ENCODE measurements around the gene DPF3. TPM values are rescaled to one million over a fixed set of nuclear protein-coding genes. Genes with fewer than 3 reads are reported as not detected.

DPF3 gene
- total RNA-seq, 1 donor from 2014 or later = 2.9 TPM

DNA sequence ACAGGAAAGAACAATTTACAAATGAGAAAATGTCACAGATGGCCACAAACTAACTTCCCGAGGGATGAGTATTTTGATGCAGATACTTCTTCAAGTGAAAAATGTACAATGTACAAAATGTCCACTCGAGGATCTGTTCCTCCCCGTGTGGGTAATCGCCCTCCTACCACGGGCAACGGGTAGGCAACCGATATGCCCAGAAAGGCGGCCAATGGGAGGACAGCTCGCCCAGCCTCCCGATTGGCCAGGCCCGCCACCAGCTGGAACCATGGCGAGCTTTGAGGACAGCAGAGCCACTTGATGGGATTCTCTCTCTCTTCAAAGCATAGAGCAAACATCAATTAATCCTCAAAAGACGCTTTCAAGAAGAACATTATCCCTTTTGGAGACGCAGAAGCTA lies 42.3 kb downstream of the DPF3 start:
- intact Hi-C loops (cut with DNase I) = no loop called here
- DNase-seq (ENCODE audit: low spot score) (no peak), ATAC-seq (no peak)

DNA sequence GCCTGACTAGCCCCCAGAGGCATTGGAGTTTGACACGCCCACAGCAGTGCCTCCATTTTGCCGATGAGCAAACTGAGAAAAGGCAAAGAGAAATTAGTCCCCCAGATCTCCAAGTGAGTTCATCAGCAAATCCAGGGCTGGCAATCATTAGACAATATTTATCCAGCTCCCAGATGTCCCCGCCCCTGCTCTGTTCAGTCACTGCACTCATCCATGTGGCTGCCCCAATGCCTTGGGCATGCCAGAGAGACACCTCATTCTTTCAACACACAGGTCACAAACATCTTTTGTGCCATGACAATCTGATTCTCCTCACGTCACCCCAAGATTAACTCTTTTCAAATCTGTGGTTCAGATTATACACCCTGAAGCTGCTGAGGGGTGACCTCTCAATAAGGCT lies 43.5 kb downstream of the DPF3 start:
- ATAC-seq = no peak
- intact Hi-C loops (cut with DNase I) = no loop called here
- no peak for DNase-seq (ENCODE audit: low spot score)

DNA sequence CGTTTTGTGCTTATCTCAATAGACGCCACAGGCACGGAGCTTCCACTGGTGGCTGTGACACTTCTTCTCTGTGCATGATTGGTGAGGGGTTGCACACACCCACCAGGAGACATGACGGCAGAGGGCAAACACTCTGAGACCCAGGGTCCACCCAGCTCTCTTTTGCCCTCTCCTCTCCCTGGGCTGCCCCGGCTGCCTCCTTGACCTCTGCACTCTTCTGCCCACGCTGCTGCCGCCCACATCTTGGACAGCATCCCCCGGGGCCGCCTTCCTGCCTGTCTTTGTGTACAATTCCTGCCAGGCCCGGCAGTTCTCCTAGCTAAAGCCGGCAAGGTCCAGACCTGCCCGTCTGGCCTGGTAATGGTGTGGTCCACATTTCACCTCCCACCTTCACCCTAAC lies 44.7 kb downstream of the DPF3 start:
- no peak for ATAC-seq

DNA sequence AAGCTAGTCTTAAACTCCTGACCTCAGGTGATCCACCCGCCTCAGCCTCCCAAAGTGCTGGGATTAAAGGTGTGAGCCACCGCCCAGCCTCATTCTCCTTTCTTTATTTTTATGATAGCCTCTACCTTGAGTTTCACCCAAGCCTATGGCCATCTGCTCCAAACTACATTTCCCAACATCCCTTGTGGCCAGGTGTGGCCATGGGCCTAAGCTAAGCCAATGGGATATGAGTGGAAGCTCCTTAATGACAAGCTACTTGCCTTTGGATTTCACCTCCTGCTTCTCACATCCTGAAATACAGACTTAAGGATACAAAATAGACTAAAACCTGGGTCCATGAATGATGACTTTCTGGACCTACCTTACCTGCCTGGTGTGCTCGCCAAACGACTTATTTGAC lies 46.2 kb downstream of the DPF3 start:
- no peak for ATAC-seq
- DNase-seq (ENCODE audit: low spot score) = no peak
- intact Hi-C loops (cut with DNase I) = no loop called here

More for the DNA sequence above, 44.7 kb downstream of the DPF3 start:
- intact Hi-C loops (cut with DNase I) = no loop called here
- DNase-seq (ENCODE audit: low spot score) = no peak

DNA sequence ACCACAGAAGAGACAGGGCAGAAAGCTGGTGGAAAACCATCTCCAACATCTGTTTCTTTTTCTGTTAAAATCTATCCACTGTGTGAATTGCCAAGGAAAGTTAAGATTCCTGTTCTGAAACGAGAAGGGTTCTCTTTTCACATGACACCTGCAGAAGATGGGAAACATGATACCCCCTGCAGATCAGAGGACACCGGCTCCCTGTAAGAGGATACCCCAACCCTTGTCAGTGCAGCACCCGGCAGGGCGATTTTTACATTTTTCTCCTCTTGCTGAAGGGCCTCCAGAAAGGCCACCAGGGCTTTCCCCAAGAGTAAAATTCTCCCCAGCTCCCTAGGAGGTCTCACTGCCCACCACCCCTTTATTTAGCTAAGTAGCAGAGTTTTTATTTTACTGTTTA lies 48.2 kb downstream of the DPF3 start:
- intact Hi-C loops (cut with DNase I) = no loop called here
- DNase-seq (ENCODE audit: low spot score) (no peak), ATAC-seq (no peak)

DNA sequence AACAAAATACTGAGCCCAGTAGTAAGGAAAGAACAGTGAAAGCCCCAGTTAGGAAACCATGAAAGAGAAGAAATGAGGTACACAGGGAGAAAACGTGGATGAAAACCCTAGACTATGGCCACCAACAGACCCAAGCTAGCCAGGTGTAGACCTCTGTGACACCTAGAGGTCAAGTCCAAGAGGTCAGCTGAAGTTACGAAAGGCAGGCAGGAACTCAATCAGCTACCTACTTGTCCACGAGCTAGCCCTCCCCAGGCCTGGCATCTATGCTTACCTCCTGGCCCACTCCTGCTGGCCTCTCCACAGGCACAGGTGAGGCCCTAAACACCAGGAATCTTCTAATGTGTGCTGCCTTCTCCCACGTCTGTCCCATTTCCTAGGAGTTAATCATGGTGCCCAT lies 48.7 kb downstream of the DPF3 start:
- DNase-seq (ENCODE audit: low spot score) (no peak), ATAC-seq (no peak)
- intact Hi-C loops (cut with DNase I) = no loop called here

DNA sequence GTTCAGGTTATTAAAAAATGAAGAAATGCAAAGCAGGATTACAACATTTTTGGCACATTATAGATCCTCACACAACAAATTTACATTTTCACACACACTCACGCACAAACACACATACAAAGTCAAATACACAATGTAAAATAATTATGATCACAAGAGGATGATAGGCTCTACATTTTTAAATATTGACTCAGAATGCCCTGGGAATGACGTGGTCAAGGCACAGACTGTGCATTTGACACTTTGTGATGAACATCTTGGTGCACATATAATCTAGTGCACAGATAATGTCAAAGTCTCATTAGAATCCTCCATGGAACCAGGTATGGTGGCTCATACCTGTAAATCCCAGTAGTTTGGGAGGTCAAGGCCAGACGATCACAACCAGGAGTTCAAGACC lies 49.4 kb downstream of the DPF3 start:
- DNase-seq (ENCODE audit: low spot score) = no peak
- intact Hi-C loops (cut with DNase I) = no loop called here
- ATAC-seq = no peak

DNA sequence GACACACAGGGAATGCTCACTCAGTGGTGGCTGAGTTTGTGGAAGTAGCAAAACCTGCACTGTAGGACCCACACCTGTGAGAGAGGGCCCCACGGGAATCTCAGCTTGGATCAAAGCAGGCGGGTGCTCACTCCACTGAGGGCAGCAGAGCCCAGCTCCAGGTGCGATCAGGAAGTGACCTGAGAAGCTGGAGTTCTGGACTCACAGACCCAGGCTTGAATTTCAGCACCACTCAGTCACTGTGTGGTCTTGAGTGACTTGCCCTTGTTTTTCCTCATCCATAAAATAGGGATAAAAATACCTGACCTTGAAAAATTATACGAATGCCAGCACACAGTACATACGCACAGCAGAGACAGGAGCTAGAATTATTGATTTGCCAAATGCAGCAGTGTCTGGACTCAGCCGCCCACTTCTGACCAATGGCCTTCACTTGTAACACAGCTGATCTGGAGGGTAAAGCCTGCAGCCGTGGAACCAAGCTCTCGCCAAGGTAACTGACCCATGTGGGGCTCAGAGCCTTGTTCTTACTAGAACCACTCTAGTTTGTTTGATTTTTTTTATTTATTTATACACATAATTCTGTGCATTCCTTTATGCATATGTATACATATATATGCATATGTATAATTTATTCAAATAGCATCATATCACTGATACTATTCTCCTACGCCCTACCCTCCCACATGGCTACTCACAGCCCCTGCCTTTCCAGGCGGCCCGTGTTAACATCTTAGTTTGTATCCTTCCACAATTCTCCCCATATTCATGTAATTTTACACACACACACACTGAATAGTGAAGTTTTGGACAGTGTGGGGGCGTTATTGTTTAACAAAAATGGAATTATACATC lies 53.9 kb downstream of the DPF3 start:
- intact Hi-C loops (cut with DNase I) = no loop called here
- DNase-seq (ENCODE audit: low spot score) (no peak), ATAC-seq (no peak)

DNA sequence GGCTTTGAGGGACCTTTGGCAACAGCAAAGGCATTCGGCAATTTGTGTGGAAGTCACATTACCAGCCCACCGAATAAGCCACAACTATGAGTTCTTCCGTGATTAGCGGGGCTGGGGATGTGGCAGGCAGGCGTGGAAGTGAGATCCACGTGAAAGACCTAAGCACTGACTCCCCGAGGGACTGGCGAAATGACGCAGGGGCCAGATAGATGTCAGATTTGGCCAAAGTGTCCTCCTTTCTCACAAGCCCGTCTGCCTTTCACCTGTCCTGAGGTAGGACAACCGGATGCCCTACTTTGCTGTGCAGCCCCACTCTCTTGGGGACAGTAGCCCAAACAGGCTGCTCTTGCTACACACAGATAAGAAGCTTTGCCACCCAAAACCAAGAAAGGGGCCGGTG lies 54.5 kb downstream of the DPF3 start:
- intact Hi-C loops (cut with DNase I) = no loop called here
- DNase-seq (ENCODE audit: low spot score) = no peak
- no peak for ATAC-seq

DNA sequence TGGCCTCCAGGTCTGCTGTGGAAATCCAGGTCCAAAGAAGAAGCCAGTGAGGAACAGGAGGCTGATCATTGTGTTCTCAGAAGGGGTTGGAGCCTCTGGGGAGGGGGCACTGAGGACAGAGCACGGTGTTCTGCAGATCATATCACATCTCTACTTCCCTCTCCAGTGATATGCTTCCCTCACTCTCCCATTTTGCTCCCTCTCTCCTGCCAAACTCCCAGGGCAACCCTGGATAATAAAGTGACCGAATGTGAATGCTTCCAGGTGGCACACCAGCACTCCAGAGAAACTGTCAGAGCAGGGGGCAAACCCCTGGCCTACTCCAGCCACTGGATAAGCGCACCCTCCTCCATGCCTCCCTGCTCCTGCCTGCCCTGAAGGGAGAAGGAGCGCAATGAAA lies 57.8 kb downstream of the DPF3 start:
- no peak for ATAC-seq

DNA sequence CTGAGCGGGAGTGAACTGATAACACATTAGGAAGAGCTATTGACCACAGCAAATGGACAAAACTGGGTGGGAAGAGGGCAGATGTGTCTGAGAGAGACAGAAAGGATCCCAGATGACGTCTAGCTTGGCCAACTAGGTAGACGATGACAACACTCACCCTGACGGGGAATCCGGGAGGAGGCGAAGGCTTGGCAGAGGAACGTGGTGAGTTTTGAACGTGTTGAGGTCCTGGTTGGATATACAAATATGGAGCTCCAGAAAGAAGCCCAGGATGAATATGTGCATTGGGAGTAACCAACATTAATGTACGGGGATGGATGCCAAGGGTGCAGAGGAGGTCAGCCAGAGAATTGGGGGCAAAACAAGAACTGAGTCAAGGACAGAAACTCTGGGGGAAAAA lies 60.7 kb downstream of the DPF3 start:
- DNase-seq (ENCODE audit: low spot score) = no peak
- intact Hi-C loops (cut with DNase I) = no loop called here
- no peak for ATAC-seq

More for the DNA sequence above, 57.8 kb downstream of the DPF3 start:
- DNase-seq (ENCODE audit: low spot score) = no peak
- intact Hi-C loops (cut with DNase I) = no loop called here

DNA sequence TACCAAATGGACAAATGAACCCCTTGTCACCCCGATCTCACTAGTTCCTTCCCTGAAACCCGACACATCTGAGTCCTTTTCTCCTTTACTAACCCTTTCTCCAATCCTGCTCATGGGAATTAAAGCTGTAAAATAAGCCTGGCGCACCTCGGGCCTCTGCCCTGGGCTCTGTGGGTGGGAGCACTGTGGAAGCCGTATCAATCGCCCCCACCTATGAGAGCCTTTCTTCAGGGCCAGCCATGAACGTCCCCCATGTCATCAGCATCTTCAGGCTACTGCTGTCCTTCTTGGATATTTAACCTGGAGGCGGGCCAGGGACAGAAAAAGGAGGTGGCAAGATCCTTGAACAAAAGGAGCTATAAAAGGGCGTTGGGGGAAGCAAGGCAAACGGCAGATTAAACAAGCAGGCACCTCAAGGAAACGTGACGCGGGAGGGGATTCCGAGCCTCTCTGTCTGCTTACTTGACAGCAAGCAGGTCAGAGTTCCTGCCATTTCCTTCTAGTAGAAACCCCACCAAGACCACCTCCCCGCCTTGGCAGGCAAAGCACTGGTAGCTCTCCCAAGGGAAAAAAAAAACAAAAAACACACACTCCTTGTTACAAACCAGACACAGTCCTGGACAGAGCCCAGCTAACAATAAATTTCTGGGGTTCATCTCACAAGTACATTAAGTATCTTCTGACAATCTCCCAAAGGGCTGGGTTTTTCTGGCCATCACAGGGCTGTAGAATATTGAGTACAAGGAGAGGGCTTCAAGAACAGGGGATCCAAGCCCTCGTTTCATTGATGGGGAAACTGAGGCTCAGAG lies 62.9 kb downstream of the DPF3 start:
- DNase-seq (ENCODE audit: low spot score) = no peak
- intact Hi-C loops (cut with DNase I) = no loop called here
- no peak for ATAC-seq

DNA sequence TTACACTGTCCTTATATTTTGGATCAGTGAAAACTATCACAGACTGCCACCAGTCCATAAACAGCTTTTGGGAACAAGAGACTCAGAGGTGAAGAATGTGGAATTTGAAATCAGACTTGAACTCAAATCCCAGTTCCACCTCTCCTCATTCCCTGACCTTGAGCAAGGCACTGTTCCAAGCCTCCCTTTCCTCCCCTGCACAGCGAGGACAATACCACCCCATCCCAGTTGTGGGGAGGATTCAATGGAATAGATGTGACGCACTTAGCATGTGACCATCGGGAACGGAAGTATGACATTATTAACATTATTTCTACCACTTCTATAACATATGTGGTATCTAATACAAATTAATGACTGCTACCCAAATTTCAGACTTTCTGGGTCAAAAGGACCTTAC lies 63.5 kb downstream of the DPF3 start:
- DNase-seq (ENCODE audit: low spot score) (no peak), ATAC-seq (no peak)
- intact Hi-C loops (cut with DNase I) = no loop called here

DNA sequence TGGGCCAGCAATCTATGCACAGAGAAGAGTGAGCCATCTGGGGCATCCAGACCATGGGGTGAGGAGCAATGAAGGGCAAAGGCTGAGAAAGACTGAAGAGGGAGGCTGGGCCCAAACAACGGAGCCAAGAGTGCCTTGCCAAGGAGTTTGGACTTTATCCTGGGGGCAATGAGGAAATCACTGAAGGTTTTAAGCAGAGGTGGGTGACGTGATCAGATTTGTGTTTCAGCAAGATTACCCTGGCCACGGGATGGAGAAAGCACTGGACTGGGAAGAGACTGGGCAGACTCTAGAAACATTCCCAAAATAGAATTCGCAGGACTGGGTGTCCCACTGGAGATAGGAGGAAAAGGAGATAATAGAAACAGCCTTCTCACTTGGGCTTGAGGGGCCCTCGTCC lies 65.3 kb downstream of the DPF3 start:
- intact Hi-C loops (cut with DNase I) = no loop called here
- DNase-seq (ENCODE audit: low spot score) (no peak), ATAC-seq (no peak)

DNA sequence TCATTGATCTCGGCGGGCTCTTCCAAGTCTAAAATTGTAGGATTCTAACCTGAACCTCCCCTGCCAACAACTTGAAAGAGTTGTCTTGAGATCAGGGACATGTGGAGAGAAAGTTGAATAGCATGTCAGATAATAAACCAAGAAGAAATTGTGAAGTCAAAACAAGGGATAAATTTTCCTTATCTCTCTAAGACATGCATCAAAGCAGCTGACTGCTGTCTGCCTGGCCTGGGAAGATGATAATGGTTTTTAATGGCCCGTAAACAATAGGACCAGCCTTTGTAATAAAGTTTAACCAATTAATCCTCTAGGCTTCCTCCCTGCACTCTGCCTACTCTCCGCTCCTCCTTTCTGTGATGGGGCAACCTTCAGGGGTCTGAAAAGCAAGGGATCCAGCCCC lies 67.9 kb downstream of the DPF3 start:
- DNase-seq (ENCODE audit: low spot score) (no peak), ATAC-seq (no peak)
- intact Hi-C loops (cut with DNase I) = no loop called here

DNA sequence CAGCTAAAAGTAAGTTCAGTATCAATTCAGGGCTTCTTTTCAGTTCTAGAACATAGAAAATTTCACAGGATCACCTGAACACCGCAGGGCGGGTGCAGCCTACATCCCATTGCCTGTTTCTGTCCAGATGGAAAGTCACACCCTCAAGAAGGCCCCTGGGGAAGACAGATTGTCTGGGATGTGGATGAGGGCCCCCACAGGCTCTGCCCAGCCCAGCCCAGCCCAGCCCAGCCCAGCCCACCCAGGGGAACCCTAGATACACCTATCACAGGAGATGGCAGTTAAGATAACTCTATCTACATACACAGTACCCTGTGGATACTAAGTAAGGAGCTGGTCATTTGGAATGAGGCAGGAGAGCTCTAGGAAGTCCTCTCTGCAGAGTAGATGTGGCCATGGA lies 68.4 kb downstream of the DPF3 start:
- intact Hi-C loops (cut with DNase I) = no loop called here
- ATAC-seq = no peak
- DNase-seq (ENCODE audit: low spot score) = no peak

DNA sequence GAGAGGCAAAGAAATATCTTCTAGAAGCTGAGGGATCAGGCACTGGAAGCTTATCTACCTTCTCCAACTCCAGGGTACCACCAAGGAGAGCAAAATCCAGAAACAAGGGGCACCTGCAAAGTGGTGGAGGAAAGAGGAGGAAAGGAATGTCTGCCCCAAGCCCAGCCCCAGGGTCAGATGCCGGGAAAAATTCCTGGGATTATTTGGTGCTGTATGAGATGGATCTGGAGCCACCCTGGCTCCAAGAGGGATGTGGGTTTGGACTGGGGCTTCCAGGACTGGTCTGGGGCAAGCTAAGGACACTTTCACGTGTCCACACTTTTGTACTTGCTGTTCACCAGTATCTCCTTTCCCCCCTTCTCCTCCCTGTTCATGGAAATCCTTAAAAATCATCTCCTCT lies 69.8 kb downstream of the DPF3 start:
- DNase-seq (ENCODE audit: low spot score) (no peak), ATAC-seq (no peak)
- intact Hi-C loops (cut with DNase I) = no loop called here

DNA sequence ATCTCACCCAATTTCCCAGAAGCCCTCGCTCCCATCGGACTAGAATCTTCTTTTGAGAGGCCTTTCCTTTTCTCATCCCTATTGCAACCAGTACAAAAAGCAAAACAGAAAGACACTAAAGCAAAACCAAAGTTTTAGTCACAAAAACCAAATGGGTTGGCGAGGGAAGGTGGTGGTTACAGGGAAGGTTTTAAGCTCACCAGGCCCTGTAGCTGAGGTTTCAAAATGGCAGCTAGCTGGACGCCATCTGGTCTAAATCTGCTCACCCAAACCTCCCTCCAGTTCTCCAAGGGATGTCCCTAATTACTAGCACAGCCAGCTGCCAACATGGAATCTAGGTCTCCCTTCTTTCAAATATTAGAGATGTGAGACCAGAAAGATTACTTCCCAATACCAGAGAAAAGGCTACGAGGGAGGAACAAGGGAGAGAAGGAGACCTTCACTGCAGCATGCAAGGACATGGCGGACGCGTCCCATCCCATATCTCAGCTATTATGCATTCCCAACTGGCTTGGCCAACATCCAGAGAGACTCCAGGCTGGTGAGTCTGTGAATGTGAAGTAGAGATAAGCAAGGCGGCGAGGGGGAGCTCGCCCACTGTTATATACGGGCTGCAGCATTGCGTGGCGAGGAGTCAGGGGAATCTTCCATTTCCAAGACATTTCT lies 70.8 kb downstream of the DPF3 start:
- DNase-seq (ENCODE audit: low spot score) = no peak
- no peak for ATAC-seq
- intact Hi-C loops (cut with DNase I) = no loop called here

DNA sequence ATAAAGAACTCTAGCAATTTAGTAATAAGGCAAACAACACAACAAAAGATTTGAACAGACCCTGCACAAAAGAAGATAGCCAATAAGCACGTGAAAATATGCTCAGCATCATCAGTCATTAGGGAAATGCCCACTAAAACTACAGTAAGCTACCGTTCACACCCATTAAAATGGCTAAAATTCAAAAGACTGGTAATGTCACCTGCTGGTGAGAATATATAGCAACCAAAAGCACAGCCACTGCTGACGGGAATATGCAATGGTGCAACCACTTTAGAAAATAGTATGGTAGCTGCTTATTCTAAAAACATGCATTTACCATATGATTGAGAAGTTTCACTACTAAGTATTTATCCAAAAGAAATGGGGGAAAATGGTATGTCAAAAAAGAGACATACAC lies 74.9 kb downstream of the DPF3 start:
- no peak for ATAC-seq
- intact Hi-C loops (cut with DNase I) = no loop called here
- no peak for DNase-seq (ENCODE audit: low spot score)

DNA sequence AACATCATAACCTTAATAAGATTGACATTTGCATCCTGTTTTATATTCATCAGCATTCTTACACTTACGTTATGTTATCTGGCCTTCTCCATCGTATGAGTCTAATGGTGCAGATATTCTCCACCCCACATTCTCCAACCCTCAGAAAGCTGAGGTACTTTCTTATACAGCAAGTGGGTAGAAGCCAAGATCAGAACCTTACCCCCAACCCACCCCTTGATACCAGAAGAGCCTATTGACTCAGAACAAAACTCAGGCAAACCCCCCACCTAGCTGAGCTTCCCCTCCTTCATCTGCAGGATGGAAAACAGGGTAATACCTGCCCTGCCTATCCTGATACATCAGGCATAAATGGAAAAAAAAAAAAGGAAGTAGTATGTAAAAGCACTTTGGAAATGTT lies 77.6 kb downstream of the DPF3 start:
- no peak for ATAC-seq
- DNase-seq (ENCODE audit: low spot score) = no peak
- intact Hi-C loops (cut with DNase I) = no loop called here

All from sciatic nerve (tissue), 2 donors.